Ascending aorta (tissue), 2 donors: ENCODE measurements around the gene KXD1. TPM values are rescaled to one million over a fixed set of nuclear protein-coding genes. Genes with fewer than 3 reads are reported as not detected.

Experiments
- DNase-seq, 2 donors: peaks; one replicate each; pipeline ENCODE4 v3.0.0-alpha.2; 2019; ENCODE audit warnings: low spot score in 2 of 2
- H3K27ac ChIP-seq, 2 donors: fragments of 200-600 bp; sonication (generic); one replicate each; pipeline ENCODE4 v1.5.1; 2016 to 2017; ENCODE audit warnings: mild to moderate bottlenecking in 1 of 2
- H3K27me3 ChIP-seq: fragments of 200-600 bp; sonication (generic); one replicate; pipeline ENCODE4 v1.5.1; 2017
- H3K36me3 ChIP-seq, 2 donors: fragments of 200-600 bp; sonication (generic); one replicate each; pipeline ENCODE4 v1.5.1; 2016
- H3K4me1 ChIP-seq, 2 donors: fragments of 200-600 bp; sonication (generic); one replicate each; pipeline ENCODE4 v1.5.1; 2016 to 2017; ENCODE audit warnings: mild to moderate bottlenecking in 1 of 2
- H3K4me3 ChIP-seq, 2 donors: fragments of 200-600 bp; sonication (generic); one replicate each; pipeline ENCODE4 v1.5.1; 2016 to 2017; ENCODE audit warnings: mild to moderate bottlenecking in 1 of 2
- H3K9me3 ChIP-seq, 2 donors: fragments of 200-600 bp; sonication (generic); one replicate each; pipeline ENCODE4 v1.5.1; 2016
- CTCF ChIP-seq, 3 experiments: fragments of 200-600 bp in 2 of 3; fragments of 450-650 bp in 1 of 3; sonication (generic) in 2 of 3; IDR thresholded peaks; one replicate each; pipeline ENCODE4 v1.5.1; 2016 to 2019; ENCODE audit warnings: antibody characterized with exemption in 3 of 3, mild to moderate bottlenecking in 1 of 3, moderate library complexity in 1 of 3
- intact Hi-C: fragments of 100-400 bp; cut with DNase I; formaldehyde crosslinking; loops from one replicate; pipeline ENCODE4 v1.15.1; 2023
- total RNA-seq: library from RNA; depleted of rRNA; stranded (reverse); fragments of >200 nt; gene quantifications from one replicate; pipeline ENCODE4 v1.1.0, GENCODE V29; 2016

The KXD1 gene
- total RNA-seq, 1 donor from 2014 or later: 178 TPM

GRCh38 chr19:18551631-18552030 lies 6.0 kb upstream of the KXD1 start:
- intact Hi-C loops: no loop called here

GRCh38 chr19:18558202-18558555 lies 509 bp downstream of the KXD1 start:
- Histone ChIP-seq H3K36me3 (peaks cover 0 to under 1% of the 10 kb centered on the region in 2 donors), H3K4me3 (peak overlapping the region; percentile 79 to 95), H3K9me3 (no peaks in the 10 kb centered on the region), H3K27me3 (no peaks in the 10 kb centered on the region), H3K27ac (peak overlapping the region; percentile 98), H3K4me1 (peaks cover 5 to 39% of the 10 kb centered on the region in 2 donors)
- intact Hi-C loops: loop anchor here (2.0 kb wide), 1 partner anchor 97 kb away; no protein-coding TSS in a partner anchor
- TF ChIP-seq CTCF (IDR thresholded peaks at IDR 0.05): no peak
- DNase-seq: no peak

More at GRCh38 chr19:18551631-18552030, 6.0 kb upstream of the KXD1 start:
- Histone ChIP-seq H3K9me3 (no peaks in the 10 kb centered on the region), H3K4me1 (no peaks in the 10 kb centered on the region), H3K27ac (no peak overlapping the region), H3K4me3 (no peak overlapping the region), H3K36me3 (no peaks in the 10 kb centered on the region), H3K27me3 (no peaks in the 10 kb centered on the region)
- no peak for TF ChIP-seq CTCF (IDR thresholded peaks at IDR 0.05)
- no peak for DNase-seq

- Histone ChIP-seq H3K9me3 (no peaks in the 10 kb centered on the region), H3K4me1 (peaks cover 5 to 39% of the 10 kb centered on the region in 2 donors), H3K36me3 (peaks cover 3 to 4% of the 10 kb centered on the region in 2 donors), H3K4me3 (peak overlapping the region; percentile 79 to 95), H3K27ac (peak overlapping the region; percentile 98), H3K27me3 (no peaks in the 10 kb centered on the region)
- intact Hi-C loops: loop anchor here (2.0 kb wide), 1 partner anchor 98 kb away; no protein-coding TSS in a partner anchor
- no peak for DNase-seq
- TF ChIP-seq CTCF (IDR thresholded peaks at IDR 0.05): no peak
These were observed 934 bp downstream of the KXD1 start for GRCh38 chr19:18558604-18559003.

- peak overlapping the region; percentile 98 for H3K27ac ChIP-seq
- no peaks in the 10 kb centered on the region for H3K9me3 ChIP-seq
- peaks cover 5 to 39% of the 10 kb centered on the region in 2 donors for H3K4me1 ChIP-seq
These were observed 2.0 kb downstream of the KXD1 start for GRCh38 chr19:18559685-18560084.

GRCh38 chr19:18562086-18562485 lies 4.4 kb downstream of the KXD1 start:
- Histone ChIP-seq H3K4me1 (peaks cover 5 to 39% of the 10 kb centered on the region in 2 donors), H3K9me3 (no peaks in the 10 kb centered on the region), H3K27me3 (no peaks in the 10 kb centered on the region), H3K27ac (peak overlapping the region; percentile 98), H3K36me3 (peaks cover 34 to 38% of the 10 kb centered on the region in 2 donors), H3K4me3 (no peak overlapping the region)
- DNase-seq: peak; percentile 35 to 92
- intact Hi-C loops: no loop called here
- TF ChIP-seq CTCF (IDR thresholded peaks at IDR 0.05): no peak

More at GRCh38 chr19:18559685-18560084, 2.0 kb downstream of the KXD1 start:
- no peak overlapping the region for H3K4me3 ChIP-seq
- TF ChIP-seq CTCF (IDR thresholded peaks at IDR 0.05): no peak
- intact Hi-C loops: loop anchor here (2.0 kb wide), 1 partner anchor 99 kb away; no protein-coding TSS in a partner anchor
- no peak for DNase-seq
- H3K27me3 ChIP-seq: no peaks in the 10 kb centered on the region
- peaks cover 10 to 14% of the 10 kb centered on the region in 2 donors for H3K36me3 ChIP-seq

- Histone ChIP-seq H3K27me3 (no peaks in the 10 kb centered on the region), H3K27ac (no peak overlapping the region), H3K9me3 (no peaks in the 10 kb centered on the region), H3K36me3 (peaks cover 57 to 59% of the 10 kb centered on the region in 2 donors), H3K4me1 (peaks cover 0 to 14% of the 10 kb centered on the region in 2 donors), H3K4me3 (no peak overlapping the region)
- no peak for TF ChIP-seq CTCF (IDR thresholded peaks at IDR 0.05)
- intact Hi-C loops: no loop called here
- DNase-seq: no peak
These were observed 9.3 kb downstream of the KXD1 start for GRCh38 chr19:18566953-18567352.
